GM20000 (cell line): ENCODE measurements around the gene NAA16.

Source experiments
- DNase-seq: peaks from one replicate; pipeline ENCODE4 v3.0.0; 2012; ENCODE audit warnings: low spot score
- CTCF ChIP-seq: IDR thresholded peaks from 2 replicates; pipeline ENCODE4 v1.5.1; 2012; ENCODE audit warnings: mild to moderate bottlenecking, control low read depth; ENCODE audit errors: extremely low read depth, missing control alignments

The NAA16 gene

DNA sequence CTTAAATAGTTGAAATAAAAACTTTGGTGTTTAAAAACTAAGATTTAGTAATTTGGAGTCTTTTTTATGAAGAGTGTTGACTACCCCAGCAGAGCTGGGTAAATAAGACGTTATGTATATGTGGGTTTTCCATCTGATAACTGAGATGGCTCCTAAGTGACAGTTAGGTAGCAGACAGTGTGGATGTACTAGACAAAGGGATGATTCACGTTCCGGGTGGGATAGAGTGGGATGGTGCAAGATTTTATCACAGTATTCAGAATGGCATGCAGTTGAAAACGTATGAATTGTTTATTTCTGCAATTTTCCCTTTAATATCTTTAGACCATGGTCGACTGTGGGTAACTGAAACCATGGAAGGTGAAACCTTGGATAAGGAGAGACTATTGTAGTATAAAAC lies 50.4 kb downstream of the NAA16 start:
- TF ChIP-seq CTCF: no peak
- no peak for DNase-seq

DNA sequence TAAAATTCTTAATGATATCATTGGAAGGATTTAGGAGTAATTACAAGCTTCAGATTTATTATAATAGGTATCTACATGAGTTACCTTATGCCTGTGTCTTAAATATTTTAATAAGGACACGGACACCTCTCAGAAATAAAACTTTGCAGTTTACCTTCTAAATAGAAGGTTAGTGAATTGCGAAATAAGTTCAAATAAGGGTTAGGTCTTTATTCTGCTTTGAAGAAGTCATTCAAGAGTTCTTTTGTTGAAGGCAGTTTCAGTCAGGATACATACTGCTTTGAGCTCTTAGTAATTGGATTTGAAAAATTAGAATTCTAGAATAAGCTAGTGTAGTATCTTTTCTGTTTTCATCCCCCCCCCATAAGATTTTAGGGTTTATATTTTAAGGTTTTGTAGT lies 53.0 kb downstream of the NAA16 start:
- no peak for TF ChIP-seq CTCF
- DNase-seq: no peak

DNA sequence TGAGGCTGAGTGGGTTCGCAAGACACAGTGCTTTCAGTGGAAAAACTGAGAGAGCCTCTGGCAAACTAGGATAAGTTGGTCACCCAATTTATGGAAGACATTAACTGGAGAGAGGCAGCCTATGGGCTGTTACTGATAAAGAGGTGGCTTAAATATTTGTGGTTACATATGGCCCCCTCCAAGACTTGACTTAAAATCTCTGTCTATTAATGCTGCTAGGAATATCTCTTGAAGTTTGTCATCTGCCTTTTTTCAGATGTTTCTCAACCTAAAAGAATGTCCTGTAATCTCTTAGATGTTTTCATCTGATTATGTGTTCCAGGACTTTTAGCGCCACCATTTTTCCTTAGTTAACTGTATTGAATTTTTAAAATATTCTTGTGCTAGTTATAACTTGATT lies 54.6 kb downstream of the NAA16 start:
- TF ChIP-seq CTCF: no peak
- DNase-seq: no peak

- no peak for TF ChIP-seq CTCF
- no peak for DNase-seq
Observed at GRCh38 chr13:41370736-41371135, 59.7 kb downstream of the NAA16 start.

DNA sequence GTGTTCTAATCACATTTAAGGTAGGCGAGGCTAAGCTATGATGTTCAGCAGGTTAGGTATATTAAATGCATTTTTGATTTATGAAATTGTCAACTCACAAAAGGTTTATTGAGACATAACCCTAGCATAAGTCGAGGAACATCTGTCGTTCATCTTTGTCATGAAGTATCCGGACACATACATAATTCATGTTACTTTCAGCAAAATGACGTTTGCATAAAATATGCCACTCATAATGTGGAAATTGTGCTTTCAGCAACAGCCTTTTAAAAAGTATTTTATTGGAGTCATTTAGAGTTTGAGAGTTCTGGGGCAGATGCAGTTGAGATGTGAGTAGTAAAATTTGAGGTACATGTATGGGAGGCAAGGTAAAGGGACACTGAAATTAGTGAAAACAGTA lies 66.4 kb downstream of the NAA16 start:
- no peak for TF ChIP-seq CTCF
- no peak for DNase-seq

DNA sequence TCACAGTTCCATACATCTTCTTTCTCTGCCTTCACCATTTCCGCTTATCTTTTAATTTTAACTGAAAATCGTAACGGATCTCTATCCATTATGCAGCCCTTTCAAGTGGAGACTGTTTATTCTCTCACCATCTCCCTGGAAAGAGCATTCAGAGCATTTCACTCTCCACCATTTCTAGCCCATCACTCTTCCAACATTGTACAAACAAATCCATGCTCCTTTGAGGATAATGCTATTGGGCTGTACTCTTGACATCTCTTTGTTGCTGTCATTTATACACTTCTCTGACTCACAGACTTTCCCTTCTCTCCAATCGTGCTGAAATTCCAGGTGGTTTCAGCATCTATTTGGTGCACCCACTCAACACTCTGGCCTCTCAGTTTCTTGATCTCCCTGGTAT lies 71.4 kb downstream of the NAA16 start:
- no peak for TF ChIP-seq CTCF
- no peak for DNase-seq

GRCh38 chr13:41383386-41383785 lies 72.3 kb downstream of the NAA16 start:
- TF ChIP-seq CTCF: no peak
- DNase-seq: no peak
